ENCODE data around the gene SRPK2.

DNA sequence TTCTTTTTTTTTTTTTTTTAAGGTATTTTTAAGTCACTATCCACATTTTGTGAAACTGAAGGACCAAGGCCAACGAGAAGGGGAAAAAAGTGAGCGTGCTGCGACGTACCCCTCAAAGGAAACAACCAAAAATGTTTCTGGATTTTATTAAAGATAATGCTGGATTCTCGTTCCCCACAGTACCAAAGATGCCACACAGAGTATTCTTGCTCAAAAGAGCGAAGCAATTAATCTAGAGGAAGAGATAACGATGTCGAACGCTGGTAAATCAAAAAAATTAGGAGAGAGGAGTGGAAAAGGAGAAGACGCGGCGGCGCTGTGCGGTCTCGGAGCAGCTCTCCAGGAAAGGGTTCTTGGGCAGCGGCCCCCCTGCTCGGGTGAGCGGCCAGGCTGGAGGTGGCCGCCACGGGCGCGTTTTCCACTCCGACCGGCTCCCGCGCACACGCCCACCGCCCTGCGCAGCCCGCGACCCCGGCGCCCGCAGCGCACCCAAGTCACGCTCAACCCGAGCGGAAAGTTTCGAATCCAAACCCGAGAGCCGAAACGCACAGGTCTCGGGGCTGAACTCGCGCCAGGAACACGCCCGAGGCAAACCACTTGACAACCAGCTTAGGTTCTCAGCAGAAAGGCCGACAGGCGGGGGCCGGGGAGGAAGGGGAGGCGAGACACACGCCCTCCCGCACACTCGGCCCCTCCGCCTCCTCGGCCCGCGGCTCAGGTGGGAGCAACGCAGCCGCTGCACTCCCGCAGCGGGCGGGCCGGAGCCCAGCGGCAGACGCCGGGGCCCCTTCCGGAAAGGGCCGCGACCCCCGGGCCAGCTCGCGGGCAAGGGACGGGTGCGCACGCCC, 989 bp downstream of the SRPK2 start:
- TF ChIP-seq POLR2A (IDR thresholded peaks at IDR 0.05), result no peak
- TF ChIP-seq, protein P1, sequence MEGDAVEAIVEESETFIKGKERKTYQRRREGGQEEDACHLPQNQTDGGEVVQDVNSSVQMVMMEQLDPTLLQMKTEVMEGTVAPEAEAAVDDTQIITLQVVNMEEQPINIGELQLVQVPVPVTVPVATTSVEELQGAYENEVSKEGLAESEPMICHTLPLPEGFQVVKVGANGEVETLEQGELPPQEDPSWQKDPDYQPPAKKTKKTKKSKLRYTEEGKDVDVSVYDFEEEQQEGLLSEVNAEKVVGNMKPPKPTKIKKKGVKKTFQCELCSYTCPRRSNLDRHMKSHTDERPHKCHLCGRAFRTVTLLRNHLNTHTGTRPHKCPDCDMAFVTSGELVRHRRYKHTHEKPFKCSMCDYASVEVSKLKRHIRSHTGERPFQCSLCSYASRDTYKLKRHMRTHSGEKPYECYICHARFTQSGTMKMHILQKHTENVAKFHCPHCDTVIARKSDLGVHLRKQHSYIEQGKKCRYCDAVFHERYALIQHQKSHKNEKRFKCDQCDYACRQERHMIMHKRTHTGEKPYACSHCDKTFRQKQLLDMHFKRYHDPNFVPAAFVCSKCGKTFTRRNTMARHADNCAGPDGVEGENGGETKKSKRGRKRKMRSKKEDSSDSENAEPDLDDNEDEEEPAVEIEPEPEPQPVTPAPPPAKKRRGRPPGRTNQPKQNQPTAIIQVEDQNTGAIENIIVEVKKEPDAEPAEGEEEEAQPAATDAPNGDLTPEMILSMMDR (IDR thresholded peaks at IDR 0.05), result no peak

Data from testis (tissue), 2 donors.